ENCODE results near the gene TNXB. TPM values are rescaled to one million over a fixed set of nuclear protein-coding genes. Genes with fewer than 3 reads are reported as not detected.

TNXB gene
- total and polyA plus RNA-seq, 8 donors, result 15.1 to 408 (median 44.6) TPM

DNA sequence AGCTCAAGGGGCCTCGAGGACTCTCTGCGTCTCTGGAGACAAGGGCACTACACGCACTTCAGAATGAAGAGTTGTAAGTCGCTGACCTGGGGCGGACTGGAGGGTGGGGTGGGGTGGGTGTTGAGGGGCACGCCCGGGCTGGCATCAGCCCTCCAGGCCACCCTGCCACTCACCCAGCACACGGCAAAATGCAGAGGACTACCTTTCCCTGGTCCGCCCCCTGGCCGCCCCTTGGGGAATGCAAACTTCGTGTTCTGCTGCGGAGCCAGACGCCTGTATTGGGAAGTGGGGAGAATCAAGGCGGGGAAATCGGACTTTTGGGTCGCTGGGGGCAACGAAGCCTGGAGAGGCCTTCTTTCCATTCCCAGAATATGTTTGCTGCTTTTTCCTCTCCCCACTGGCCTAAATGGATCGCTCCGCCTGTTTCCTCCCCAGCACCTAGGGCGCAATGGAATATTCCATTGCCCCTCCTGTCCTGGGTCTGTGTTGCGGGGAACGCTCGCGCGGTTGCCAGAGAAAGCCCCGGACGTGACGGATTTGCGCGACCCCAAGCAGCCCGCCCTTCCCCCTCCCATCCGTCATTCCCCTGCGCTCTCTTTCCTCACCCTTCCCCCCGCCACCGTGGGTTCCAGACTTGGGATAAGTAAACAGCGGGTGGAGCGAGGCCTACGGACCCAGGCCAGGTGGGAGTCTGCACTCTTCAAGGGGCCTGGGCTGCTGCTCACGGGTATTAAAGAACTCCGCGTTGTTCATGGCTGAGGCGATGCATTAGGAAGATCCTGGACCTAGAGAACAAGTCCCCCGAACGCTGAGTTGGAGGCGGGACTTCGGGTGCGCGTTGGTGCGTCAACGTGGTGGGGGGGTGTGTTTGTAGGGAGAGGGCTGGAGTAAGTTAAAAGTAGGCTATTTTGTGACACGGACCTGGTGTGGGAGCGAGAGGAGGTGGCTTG, 44.7 kb upstream of the TNXB start, which contains the start of gene PPT2:
Gene PPT2, plus strand, starts transcription at position 578 of the 950 bp plus-strand sequence. CDS start 454 bp downstream, outside the sequence.
- no peaks in the 10 kb centered on the region for H3K9me3 ChIP-seq
- H3K27ac ChIP-seq, result peak within 1 kb of the TSS; percentile 88 to 94 (median 93)
- DNase-seq, result peak; percentile 82 to 98
- 1 to 2% (median 1%) methylated on average over 46 to 52 of the region's 52 CpGs for WGBS, 5 donors
- peak within 1 kb of the TSS; percentile 59 to 87 (median 78) for H3K4me3 ChIP-seq
- TF ChIP-seq POLR2A (IDR thresholded peaks at IDR 0.05) (no peak), CTCF (IDR thresholded peaks at IDR 0.05) (no peak), EP300 (IDR thresholded peaks at IDR 0.05) (no peak), POLR2AphosphoS5 (IDR thresholded peaks at IDR 0.05) (peak; percentile 51 to 82 (median 81))
- peaks cover 37 to 75% (median 62%) of the 10 kb centered on the region in 4 donors for H3K4me1 ChIP-seq
- H3K27me3 ChIP-seq, result peaks cover 0 to 27% (median 0%) of the 10 kb centered on the region in 3 donors
- peaks cover 14 to 40% (median 34%) of the 10 kb centered on the region in 4 donors for H3K36me3 ChIP-seq
- intact Hi-C loops (cut with DNase I; ENCODE audit: low total_unique reads), result loop anchor here (5.0 kb wide), 1 partner anchor 37 kb away; no protein-coding TSS in a partner anchor

GRCh38 chr6:32152769-32153563, 43.8 kb upstream of the TNXB start:
- Histone ChIP-seq H3K9me3 (no peaks in the 10 kb centered on the region), H3K4me1 (peaks cover 37 to 76% (median 63%) of the 10 kb centered on the region in 4 donors), H3K27me3 (peaks cover 0 to 34% (median 0%) of the 10 kb centered on the region in 3 donors), H3K4me3 (peak overlapping the region; percentile 59 to 87 (median 78)), H3K27ac (peak overlapping the region; percentile 88 to 94 (median 93)), H3K36me3 (peaks cover 8 to 38% (median 28%) of the 10 kb centered on the region in 4 donors)
- peak; percentile 28 to 82 for DNase-seq
- intact Hi-C loops (cut with DNase I; ENCODE audit: low total_unique reads), result loop anchor here (5.0 kb wide), 1 partner anchor 36 kb away; no protein-coding TSS in a partner anchor
- TF ChIP-seq POLR2AphosphoS5 (IDR thresholded peaks at IDR 0.05), result no peak
- TF ChIP-seq EP300 (IDR thresholded peaks at IDR 0.05), result no peak
- TF ChIP-seq POLR2A (IDR thresholded peaks at IDR 0.05), result no peak
- TF ChIP-seq CTCF (IDR thresholded peaks at IDR 0.05), result no peak
- 19 to 25% (median 21%) methylated on average over 35 of the region's 35 CpGs for WGBS, 5 donors

- DNase-seq, result peak in 1 of 2 donors; percentile 59
- Histone ChIP-seq H3K4me1 (peaks cover 37 to 76% (median 66%) of the 10 kb centered on the region in 4 donors), H3K9me3 (no peaks in the 10 kb centered on the region), H3K4me3 (peak within 1 kb of the TSS; percentile 59 to 87 (median 78)), H3K27me3 (peaks cover 0 to 34% (median 0%) of the 10 kb centered on the region in 3 donors), H3K36me3 (peaks cover 8 to 29% (median 20%) of the 10 kb centered on the region in 4 donors), H3K27ac (peak within 1 kb of the TSS in 4 of 5 donors; percentile 88 to 94 (median 94))
- 31 to 65% (median 47%) methylated on average over 10 to 19 of the region's 24 CpGs for WGBS, 5 donors
- TF ChIP-seq POLR2A (IDR thresholded peaks at IDR 0.05) (no peak), EP300 (IDR thresholded peaks at IDR 0.05) (no peak)
- intact Hi-C loops (cut with DNase I; ENCODE audit: low total_unique reads), result loop anchor here (5.0 kb wide), 1 partner anchor 35 kb away; no protein-coding TSS in a partner anchor
Observed at GRCh38 chr6:32151863-32152768, 43.0 kb upstream of the TNXB start, which contains the start of gene PRRT1. Gene PRRT1 (minus strand): TSS chr6:32151939. CDS start chr6:32151827, 112 bp downstream.
